ENCODE data around the gene GNRHR.

Gene GNRHR

DNA sequence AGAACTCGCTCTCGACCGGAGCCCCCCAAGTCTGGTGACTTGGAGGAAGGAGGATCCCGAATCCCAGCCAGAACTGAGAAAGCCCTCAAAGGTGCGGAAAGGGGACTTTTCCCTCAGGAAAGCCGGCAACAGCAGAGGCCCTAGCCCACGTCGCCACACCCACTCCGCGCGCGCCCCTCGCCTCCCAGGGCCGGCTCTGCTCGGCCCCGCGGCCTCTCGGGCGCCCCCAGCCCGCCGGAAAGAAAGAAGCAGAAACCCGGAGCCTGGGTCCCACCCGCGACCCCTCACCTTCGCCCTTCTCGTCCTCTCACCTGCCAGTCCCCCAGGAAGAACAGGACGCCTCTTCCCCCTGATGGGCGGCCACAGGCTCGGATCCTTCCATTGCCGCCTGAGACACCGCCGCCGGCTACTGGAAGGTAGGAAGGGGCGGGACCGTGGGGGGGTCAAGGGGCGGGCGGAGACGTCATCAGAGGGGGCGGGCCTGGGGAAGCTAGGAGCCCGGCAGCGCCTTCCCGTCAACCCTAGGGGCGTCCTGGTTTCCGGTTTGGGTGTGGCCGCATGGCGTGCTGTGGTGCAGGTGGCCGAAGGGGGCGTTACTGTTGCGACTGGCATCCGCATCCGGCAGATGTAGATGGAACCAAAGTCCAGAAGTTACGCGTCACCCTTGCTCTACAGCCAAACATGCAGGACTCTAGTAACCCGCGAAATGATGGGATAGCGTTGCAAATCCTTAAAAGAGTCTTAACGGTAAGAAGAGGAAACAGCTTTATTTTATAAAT, 53.3 kb downstream of the GNRHR start, which contains the start of gene UBA6:
Gene UBA6 (minus strand): TSS at position 418 of the 779 bp plus-strand sequence. CDS start 36 bp downstream, at position 382.
- DNase-seq (ENCODE audit: low read depth in 4 of 4, low spot score in 1 of 4), result peak; percentile 91 to 95 (median 94)

DNA sequence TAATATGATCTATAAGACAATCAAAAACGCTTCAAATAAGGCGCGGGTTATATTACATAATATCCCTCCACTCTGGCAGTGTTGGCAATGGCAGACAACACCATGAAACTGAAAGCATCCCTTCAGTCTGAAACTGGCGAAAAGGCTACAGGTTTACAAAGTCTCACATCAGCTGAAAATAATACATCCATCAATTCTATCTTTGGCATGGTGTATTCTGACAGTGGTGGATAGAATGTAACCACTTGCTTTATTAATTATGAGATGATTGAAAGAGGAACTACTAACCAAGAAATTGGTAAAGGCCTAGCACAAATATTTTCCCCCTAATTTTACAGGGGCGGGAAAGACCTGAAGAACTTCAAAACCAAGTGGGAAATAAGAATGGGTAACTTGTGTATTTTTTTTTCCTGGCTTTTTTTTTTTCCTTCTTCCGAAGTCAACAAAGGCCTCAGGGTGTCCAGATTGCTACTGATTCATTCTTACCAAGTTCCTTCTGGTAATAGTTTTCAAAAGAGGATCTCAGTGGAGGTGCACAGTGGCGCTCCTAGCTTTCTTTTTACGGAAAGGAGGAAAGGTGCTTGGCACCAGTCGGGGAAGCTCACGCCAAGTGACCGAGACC, 54.0 kb downstream of the GNRHR start:
- DNase-seq (ENCODE audit: low read depth in 4 of 4, low spot score in 1 of 4), result no peak

DNA sequence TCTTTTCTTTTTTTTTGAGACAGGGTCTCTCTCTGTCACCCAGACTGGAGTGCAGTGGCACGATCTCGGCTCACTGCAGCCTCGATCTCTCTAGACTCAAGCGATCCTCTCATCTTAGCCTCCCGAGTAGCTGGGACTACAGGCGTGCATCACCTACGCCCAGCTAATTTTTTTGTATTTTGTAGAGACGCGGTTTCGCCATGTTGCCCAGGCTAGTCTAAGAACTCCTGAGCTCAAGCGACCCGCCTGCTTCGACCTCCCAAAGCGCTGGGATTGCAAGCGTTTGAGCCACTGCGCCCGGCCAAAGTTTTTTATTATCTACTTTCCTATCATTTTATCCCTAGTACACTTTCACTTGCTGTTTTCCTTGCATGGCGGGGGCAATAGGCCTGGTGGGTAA, 54.6 kb downstream of the GNRHR start:
- no peak for DNase-seq (ENCODE audit: low read depth in 4 of 4, low spot score in 1 of 4)

DNA sequence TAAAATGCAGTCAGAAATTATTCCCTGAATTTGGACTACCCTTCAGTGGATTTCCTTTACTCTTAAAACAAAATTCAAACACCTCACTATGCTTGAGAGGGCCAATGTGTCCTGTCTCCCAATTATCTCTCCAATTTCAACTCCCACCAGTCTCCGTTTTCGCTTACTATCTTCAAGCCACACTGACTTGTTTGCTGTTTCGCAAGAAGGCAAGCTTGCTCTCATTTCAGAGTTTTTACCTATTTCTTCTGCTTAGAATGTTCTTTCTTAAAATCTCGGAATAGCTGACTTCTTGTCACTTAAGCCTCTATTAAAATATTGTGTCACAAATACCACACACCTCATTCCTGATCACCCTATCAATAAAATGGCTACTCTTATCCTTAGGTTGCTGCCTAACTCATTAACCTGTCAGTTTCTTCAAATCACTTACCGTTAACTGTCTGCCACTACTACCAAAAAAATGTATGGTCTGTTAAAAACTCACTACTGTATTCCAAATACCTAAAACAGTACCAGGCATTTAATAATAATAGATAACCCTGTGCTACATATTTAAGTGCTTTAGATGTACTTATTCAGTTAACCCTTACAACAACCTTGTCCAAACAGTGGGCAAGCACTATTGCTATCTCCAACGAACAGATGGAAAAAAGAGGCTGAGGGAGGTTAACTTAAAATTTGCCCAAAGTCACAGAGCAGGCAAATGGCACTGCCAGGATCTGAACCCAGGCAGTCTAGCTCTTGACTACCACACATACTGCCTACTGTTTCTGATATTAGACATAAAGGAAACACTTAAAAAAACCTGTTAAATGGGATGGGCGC, 56.1 kb downstream of the GNRHR start:
- DNase-seq (ENCODE audit: low read depth in 4 of 4, low spot score in 1 of 4), result no peak

DNA sequence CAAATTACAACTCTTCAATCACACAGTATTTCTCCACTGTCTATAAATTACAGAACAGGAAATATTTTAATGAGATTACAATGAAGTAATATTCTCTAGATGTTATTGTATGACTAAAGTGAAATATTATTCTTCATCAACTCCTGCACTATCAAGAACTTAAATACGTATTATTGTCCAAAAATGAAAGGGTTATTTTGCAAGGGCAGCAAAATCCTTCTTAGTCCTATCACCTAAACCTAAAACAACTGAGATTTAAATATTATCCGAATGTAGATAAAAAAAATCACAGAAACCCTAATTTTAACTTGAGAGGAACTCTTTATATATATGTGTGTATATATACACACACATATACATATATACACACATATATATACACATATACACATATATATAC, 58.1 kb downstream of the GNRHR start:
- no peak for DNase-seq (ENCODE audit: low read depth in 4 of 4, low spot score in 1 of 4)

DNA sequence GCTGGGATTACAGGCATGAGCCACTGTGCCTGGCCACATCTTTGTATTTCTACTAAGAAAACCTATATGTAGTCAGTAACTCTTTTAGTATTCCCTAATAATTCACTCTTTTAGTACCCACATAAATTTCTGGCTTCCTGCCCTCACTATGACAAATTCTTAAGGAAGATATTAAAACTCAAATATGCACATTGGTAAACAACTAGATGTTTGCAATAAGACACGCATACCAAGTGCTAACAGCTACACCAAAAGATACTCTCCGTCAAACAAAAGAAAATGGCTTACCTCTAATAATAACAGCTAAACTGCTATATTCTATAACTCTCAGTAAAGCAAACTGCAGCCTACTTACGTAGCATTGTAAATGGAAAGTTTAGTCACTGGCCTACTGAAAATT, 59.5 kb downstream of the GNRHR start:
- no peak for DNase-seq (ENCODE audit: low read depth in 4 of 4, low spot score in 1 of 4)

DNA sequence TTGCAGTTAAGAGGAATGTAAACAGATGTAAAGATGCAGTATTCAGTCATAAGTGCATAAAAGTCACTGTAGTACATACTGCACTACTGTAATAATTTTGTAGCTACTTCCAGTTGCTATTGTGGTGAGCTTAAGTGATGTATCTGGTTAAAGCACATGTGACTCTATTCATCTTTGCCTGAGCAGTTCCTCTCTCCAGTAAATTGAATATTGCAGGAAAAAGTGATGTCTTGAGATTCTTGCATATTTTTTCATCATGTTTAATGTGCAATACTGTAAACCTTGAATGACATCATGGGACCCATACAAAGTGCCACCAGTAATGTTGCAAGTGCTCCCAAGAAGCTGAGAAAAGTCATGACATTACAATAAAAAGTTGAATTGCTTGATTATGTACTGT, 62.9 kb downstream of the GNRHR start:
- no peak for DNase-seq (ENCODE audit: low read depth in 4 of 4, low spot score in 1 of 4)

All from stimulated activated CD4-positive, alpha-beta T cell treated with anti-CD3 and anti-CD28 coated beads, Interleukin-1b, Interleukin-23, amount 100 ng/mL, for 24 hours (primary cell).